ENCODE results near the gene RNF180.
"Not testable (repeated sequence)": the region's sequence is repeated elsewhere in the genome, so short reads cannot be mapped to it uniquely, and the experiment has no call there.

The RNF180 gene

DNA sequence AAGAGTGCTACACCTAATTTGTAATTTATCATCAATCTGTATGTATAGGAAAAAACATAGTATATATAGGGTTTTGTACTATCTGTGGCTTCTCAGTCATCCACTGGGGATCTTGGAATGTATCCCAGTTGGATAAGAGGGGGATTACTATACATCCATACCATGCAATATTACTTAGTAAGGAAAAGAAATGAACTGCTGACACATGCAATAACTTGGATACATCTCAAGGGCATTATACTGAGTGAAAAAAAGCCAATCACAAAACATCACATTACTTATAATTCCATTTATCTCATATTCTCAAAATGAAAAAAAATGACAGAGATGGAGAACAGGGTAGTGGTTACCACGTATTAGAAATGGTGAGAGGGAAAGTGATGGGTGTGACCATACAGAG, 231.9 kb downstream of the RNF180 start:
- no peak for DNase-seq (ENCODE audit: low read depth)

DNA sequence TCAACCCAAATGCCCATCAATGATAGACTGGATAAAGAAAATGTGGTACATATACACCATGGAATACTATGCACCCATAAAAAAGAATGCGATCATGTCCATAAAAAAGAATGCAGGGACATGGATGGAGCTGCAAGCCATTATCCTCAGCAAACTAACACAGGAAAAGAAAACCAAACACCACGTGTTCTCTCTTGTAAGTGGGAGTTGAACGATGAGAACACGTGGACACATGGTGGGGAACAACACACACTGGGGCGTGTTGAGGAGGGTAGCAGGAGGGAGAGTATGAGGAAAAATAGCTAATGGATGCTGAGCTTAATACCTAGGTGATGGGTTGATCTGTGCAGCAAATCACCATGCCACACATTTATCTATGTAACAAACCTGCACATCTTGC, 233.1 kb downstream of the RNF180 start:
- not testable (repeated sequence) for DNase-seq (ENCODE audit: low read depth)

DNA sequence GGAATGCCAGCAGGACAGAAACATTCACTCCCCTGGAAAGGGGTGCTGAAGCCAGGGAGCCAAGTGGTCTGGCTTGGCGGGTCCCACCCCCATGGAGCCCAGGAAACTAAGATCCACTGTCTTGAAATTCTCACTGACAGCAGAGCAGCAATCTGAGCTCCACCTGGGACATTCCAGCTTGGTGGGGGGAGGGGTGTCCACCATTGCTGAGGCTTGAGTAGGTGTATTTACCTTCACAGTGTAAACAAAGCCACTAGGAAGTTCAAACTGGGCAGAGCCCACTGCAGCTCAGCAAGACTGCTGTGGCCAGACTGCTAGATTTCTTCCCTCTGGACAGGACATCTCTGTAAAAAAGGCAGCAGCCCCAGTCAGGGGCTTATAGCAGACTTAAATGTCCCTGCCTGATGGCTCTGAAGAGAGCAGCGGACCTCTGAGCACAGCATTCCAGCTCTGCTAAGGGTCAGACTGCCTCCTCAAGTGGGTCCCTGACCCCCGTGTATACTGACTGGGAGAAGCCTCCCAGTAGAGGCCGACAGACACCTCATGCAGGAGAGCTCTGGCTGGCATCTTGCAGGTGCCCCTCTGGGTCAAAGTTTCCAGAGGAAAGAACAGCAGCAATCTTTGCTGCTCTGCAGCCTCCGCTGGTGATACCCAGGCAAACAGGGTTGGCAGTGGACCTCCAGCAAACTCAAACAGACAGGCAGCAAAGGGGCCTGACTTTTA, 241.6 kb downstream of the RNF180 start:
- DNase-seq (ENCODE audit: low read depth), result not testable (repeated sequence)

DNA sequence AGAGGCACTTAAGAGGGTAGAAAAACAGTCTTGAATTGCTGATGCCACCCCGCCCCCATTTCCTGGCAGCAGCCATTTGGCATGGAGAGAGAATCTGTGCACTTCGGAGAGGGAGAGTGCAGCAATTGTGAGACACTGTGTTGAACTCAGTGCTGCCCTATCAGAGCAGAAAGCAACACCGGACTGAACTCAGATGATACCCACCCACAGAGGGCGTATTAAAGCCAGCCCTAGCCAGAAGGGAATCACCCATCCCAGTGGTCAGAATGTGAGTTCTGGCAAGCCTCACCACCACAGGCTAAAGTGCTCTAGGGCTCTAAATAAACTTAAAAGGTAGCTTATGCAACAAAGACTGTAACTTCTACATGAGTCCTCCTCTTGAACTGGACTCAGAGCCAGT, 251.7 kb downstream of the RNF180 start:
- no peak for DNase-seq (ENCODE audit: low read depth)

DNA sequence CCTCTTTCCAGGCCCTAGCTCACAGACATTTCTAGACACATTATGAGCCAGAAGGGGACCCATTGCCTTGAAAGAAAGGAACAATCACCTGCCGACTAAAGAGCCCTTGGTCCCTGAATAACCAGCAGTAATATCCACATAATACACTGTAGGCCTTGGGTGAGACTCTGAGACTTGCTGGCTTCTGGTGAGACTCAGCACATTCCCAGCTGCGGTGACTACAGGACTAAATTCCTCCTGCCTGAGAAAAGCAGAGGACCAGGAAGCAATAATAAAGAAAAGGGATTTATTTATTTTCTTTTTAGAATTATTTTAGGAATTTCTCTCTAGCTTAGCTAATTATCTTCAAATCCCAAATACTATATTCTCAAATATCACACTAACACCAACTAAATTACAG, 252.4 kb downstream of the RNF180 start:
- no peak for DNase-seq (ENCODE audit: low read depth)
